ENCODE results near the gene CALML6.

- TF ChIP-seq, protein P1, sequence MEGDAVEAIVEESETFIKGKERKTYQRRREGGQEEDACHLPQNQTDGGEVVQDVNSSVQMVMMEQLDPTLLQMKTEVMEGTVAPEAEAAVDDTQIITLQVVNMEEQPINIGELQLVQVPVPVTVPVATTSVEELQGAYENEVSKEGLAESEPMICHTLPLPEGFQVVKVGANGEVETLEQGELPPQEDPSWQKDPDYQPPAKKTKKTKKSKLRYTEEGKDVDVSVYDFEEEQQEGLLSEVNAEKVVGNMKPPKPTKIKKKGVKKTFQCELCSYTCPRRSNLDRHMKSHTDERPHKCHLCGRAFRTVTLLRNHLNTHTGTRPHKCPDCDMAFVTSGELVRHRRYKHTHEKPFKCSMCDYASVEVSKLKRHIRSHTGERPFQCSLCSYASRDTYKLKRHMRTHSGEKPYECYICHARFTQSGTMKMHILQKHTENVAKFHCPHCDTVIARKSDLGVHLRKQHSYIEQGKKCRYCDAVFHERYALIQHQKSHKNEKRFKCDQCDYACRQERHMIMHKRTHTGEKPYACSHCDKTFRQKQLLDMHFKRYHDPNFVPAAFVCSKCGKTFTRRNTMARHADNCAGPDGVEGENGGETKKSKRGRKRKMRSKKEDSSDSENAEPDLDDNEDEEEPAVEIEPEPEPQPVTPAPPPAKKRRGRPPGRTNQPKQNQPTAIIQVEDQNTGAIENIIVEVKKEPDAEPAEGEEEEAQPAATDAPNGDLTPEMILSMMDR (IDR thresholded peaks at IDR 0.05): no peak
- no peak for TF ChIP-seq POLR2A (IDR thresholded peaks at IDR 0.05)
Observed at GRCh38 chr1:1927751-1928150, 12.7 kb downstream of the CALML6 start.
